ENCODE measurements around the gene IGSF9B. TPM values are rescaled to one million over a fixed set of nuclear protein-coding genes. Genes with fewer than 3 reads are reported as not detected.

IGSF9B gene
- total RNA-seq, 1 donor from 2014 or later: 1.3 TPM

- no peak for DNase-seq (ENCODE audit: low spot score)
- Mint-ChIP-seq H3K9me3 (no peaks in the 10 kb centered on the region), H3K27me3 (ENCODE audit: insufficient read depth, low read depth) (no peaks in the 10 kb centered on the region), H3K36me3 (no peaks in the 10 kb centered on the region), H3K4me3 (no peak overlapping the region), H3K27ac (no peak overlapping the region), H3K4me1 (no peaks in the 10 kb centered on the region)
- H3K36me3 ChIP-seq: no peaks in the 10 kb centered on the region
- peaks cover 3% of the 10 kb centered on the region for H3F3A ChIP-seq (ENCODE audit: low read depth)
- H3K79me2 ChIP-seq (ENCODE audit: low read depth): no peaks in the 10 kb centered on the region
- no peak overlapping the region for H2AFZ ChIP-seq (replicated peaks)
- H3K9me3 ChIP-seq (ENCODE audit: low read depth): no peaks in the 10 kb centered on the region
- no peak overlapping the region for H3K27ac ChIP-seq
- no peak overlapping the region for H3K4me3 ChIP-seq
- no peak overlapping the region for H3K4me2 ChIP-seq
- no peaks in the 10 kb centered on the region for H3K27me3 ChIP-seq
- TF ChIP-seq EZH2phosphoT487 (IDR thresholded peaks at IDR 0.05): no peak
- TF ChIP-seq EZH2 (IDR thresholded peaks at IDR 0.05): no peak
- TF ChIP-seq CTCF (IDR thresholded peaks at IDR 0.05): no peak
- H3K4me1 ChIP-seq: no peaks in the 10 kb centered on the region
- no peak overlapping the region for H3K9ac ChIP-seq
- no peaks in the 10 kb centered on the region for H4K20me1 ChIP-seq (ENCODE audit: low read depth)
These were observed 51.8 kb downstream of the IGSF9B start for GRCh38 chr11:133904818-133905515.

DNA sequence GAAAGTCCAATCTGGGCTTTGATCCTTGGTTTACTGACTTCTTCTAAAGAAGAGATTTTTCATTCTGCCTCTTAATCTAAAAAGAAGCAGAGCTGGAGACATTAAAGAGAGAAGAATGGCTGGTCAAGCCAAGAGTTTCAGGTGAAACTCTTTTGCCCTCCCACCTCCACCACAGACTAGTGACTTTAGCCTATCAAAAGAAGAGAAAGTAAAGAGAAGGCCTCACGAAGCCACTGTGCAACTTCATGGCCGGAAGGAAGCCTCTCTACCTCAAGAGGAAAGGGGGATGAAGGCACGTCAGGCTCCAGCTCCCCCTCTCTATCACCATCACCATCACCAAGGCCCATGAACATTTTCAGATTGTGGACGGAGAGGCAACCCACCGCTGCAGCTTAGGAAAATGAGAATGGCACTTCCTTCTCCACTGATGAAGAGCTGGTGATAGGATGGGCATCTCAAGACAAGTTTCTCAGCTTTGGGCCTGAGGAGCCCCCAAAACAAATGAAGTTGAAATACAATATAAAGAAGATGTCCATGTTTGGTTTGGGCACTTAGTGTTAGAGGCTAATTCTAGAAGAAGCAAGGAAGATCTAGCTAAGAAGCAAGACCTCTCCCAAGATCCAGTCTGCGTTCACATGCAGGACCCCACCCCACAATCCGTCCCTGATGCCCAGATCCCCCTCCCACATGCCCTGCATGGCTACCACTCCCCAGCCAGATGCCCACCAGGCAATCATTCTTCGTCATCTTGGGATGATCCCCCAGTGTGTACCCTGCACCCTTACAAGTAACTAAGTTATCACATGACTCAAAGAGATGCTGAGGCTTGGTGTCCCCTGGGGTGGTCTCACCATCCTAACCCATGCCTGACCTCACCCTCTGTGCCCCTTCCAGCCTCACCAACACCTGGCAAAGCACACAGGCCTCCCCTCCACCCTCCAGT lies 52.6 kb downstream of the IGSF9B start:
- Histone ChIP-seq H3K9ac (no peak overlapping the region), H3K9me3 (ENCODE audit: low read depth) (no peaks in the 10 kb centered on the region), H2AFZ (replicated peaks) (no peak overlapping the region), H3K4me3 (no peak overlapping the region), H3F3A (ENCODE audit: low read depth) (peaks cover 3% of the 10 kb centered on the region), H3K4me1 (no peaks in the 10 kb centered on the region), H3K27ac (no peak overlapping the region), H3K79me2 (ENCODE audit: low read depth) (no peaks in the 10 kb centered on the region), H3K4me2 (no peak overlapping the region), H4K20me1 (ENCODE audit: low read depth) (no peaks in the 10 kb centered on the region), H3K36me3 (no peaks in the 10 kb centered on the region), H3K27me3 (no peaks in the 10 kb centered on the region)
- no peak overlapping the region for H3K27ac Mint-ChIP-seq
- H3K4me1 Mint-ChIP-seq: no peaks in the 10 kb centered on the region
- no peaks in the 10 kb centered on the region for H3K36me3 Mint-ChIP-seq
- no peaks in the 10 kb centered on the region for H3K27me3 Mint-ChIP-seq (ENCODE audit: insufficient read depth, low read depth)
- no peak for TF ChIP-seq EZH2 (IDR thresholded peaks at IDR 0.05)
- no peak for TF ChIP-seq EZH2phosphoT487 (IDR thresholded peaks at IDR 0.05)
- TF ChIP-seq CTCF (IDR thresholded peaks at IDR 0.05): no peak
- H3K9me3 Mint-ChIP-seq: no peaks in the 10 kb centered on the region
- H3K4me3 Mint-ChIP-seq: no peak overlapping the region
- no peak for DNase-seq (ENCODE audit: low spot score)

- DNase-seq (ENCODE audit: low spot score): no peak
- Mint-ChIP-seq H3K36me3 (no peaks in the 10 kb centered on the region), H3K4me3 (no peak overlapping the region)
These were observed 53.7 kb downstream of the IGSF9B start for GRCh38 chr11:133903056-133903455.

More at GRCh38 chr11:133903056-133903455, 53.7 kb downstream of the IGSF9B start:
- Histone ChIP-seq H2AFZ (replicated peaks) (no peak overlapping the region), H3K4me3 (no peak overlapping the region), H3K4me2 (no peak overlapping the region), H3K4me1 (no peaks in the 10 kb centered on the region), H3K9ac (no peak overlapping the region), H4K20me1 (ENCODE audit: low read depth) (no peaks in the 10 kb centered on the region), H3K9me3 (ENCODE audit: low read depth) (no peaks in the 10 kb centered on the region), H3K79me2 (ENCODE audit: low read depth) (no peaks in the 10 kb centered on the region), H3K36me3 (no peaks in the 10 kb centered on the region), H3F3A (ENCODE audit: low read depth) (peaks cover 3% of the 10 kb centered on the region), H3K27ac (no peak overlapping the region), H3K27me3 (no peaks in the 10 kb centered on the region)
- no peak for TF ChIP-seq EZH2 (IDR thresholded peaks at IDR 0.05)
- no peak for TF ChIP-seq CTCF (IDR thresholded peaks at IDR 0.05)
- TF ChIP-seq EZH2phosphoT487 (IDR thresholded peaks at IDR 0.05): no peak
- Mint-ChIP-seq H3K27me3 (ENCODE audit: insufficient read depth, low read depth) (peaks cover 3% of the 10 kb centered on the region), H3K27ac (no peak overlapping the region), H3K4me1 (no peaks in the 10 kb centered on the region), H3K9me3 (no peaks in the 10 kb centered on the region)

Measured in neural progenitor cell (in vitro differentiated cells).